Tibial nerve (tissue), 4 donors: ENCODE results near the gene ELMO1. TPM values are rescaled to one million over a fixed set of nuclear protein-coding genes. Genes with fewer than 3 reads are reported as not detected.

Experiments
- DNase-seq, 2 donors: peaks; one replicate each; pipeline ENCODE4 v3.0.0-alpha.2; 2019; ENCODE audit warnings: low spot score in 2 of 2
- H3K27ac ChIP-seq, 4 donors: fragments of 200-600 bp; sonication (generic) in 3 of 4; one replicate each; pipeline ENCODE4 v1.5.1; 2017 to 2019; ENCODE audit warnings: mild to moderate bottlenecking in 1 of 4
- H3K27me3 ChIP-seq, 2 donors: fragments of 200-600 bp; sonication (generic) in 1 of 2; one replicate each; pipeline versions ENCODE4 v1.5.1 to v1.6.0; 2017 to 2019
- H3K36me3 ChIP-seq, 3 donors: fragments of 200-600 bp; sonication (generic); one replicate each; pipeline ENCODE4 v1.5.1; 2018 to 2019
- H3K4me1 ChIP-seq, 4 donors: fragments of 200-600 bp; sonication (generic) in 3 of 4; one replicate each; pipeline ENCODE4 v1.5.1; 2017 to 2019
- H3K4me3 ChIP-seq, 4 donors: fragments of 200-600 bp; sonication (generic) in 3 of 4; one replicate each; pipeline ENCODE4 v1.5.1; 2017 to 2019; ENCODE audit warnings: mild to moderate bottlenecking in 1 of 4, moderate library complexity in 1 of 4
- H3K9me3 ChIP-seq, 4 donors: fragments of 200-600 bp; sonication (generic) in 3 of 4; one replicate each; pipeline ENCODE4 v1.5.1; 2017 to 2019
- CTCF ChIP-seq, 5 experiments: fragments of 200-600 bp in 3 of 5; fragments of 450-650 bp in 2 of 5; sonication (generic) in 3 of 5; IDR thresholded peaks; one replicate each; pipeline ENCODE4 v1.5.1; 2016 to 2019; ENCODE audit warnings: antibody characterized with exemption in 5 of 5, mild to moderate bottlenecking in 3 of 5, moderate library complexity in 2 of 5
- EP300 ChIP-seq, 2 donors: sonication (generic); formaldehyde crosslinking; IDR thresholded peaks; one replicate each; pipeline ENCODE4 v1.6.1; 2017; ENCODE audit warnings: antibody characterized with exemption in 2 of 2, mild to moderate bottlenecking in 1 of 2
- POLR2A ChIP-seq, 2 donors: fragments of 450-650 bp; IDR thresholded peaks; one replicate each; pipeline ENCODE4 v1.6.1; 2017; ENCODE audit warnings: antibody characterized with exemption in 2 of 2, mild to moderate bottlenecking in 2 of 2, moderate library complexity in 2 of 2
- WGBS, 2 donors: methylation state at CpG; one replicate each; pipeline ENCODE4 v1.1.5; 2018; 5-methylcytosine and 5-hydroxymethylcytosine counted together
- total RNA-seq, 4 donors: library from RNA; depleted of rRNA; stranded (reverse); fragments of >200 nt; gene quantifications; one replicate each; pipeline ENCODE4 v1.1.0, GENCODE V29; 2016

Gene ELMO1
- total RNA-seq, 4 donors from 2014 or later: 196 to 328 (median 268) TPM

- no peak for TF ChIP-seq POLR2A (IDR thresholded peaks at IDR 0.05)
- no peak for TF ChIP-seq EP300 (IDR thresholded peaks at IDR 0.05)
- TF ChIP-seq CTCF (IDR thresholded peaks at IDR 0.05): no peak
- Histone ChIP-seq H3K36me3 (peaks cover 0 to 2% (median 0%) of the 10 kb centered on the region in 3 donors), H3K9me3 (no peaks in the 10 kb centered on the region), H3K27ac (no peak overlapping the region), H3K4me1 (peaks cover 0 to 18% (median 0%) of the 10 kb centered on the region in 4 donors), H3K4me3 (no peak overlapping the region), H3K27me3 (no peaks in the 10 kb centered on the region)
- 84 to 88% methylated on average over 7 of the region's 7 CpGs for WGBS, 2 donors
- DNase-seq: no peak
Observed at GRCh38 chr7:37265876-37266275, 182.8 kb downstream of the ELMO1 start.

GRCh38 chr7:37265006-37265405 lies 183.7 kb downstream of the ELMO1 start:
- Histone ChIP-seq H3K9me3 (no peaks in the 10 kb centered on the region), H3K36me3 (no peaks in the 10 kb centered on the region), H3K27ac (no peak overlapping the region), H3K4me1 (peaks cover 0 to 21% (median 0%) of the 10 kb centered on the region in 4 donors), H3K4me3 (no peak overlapping the region), H3K27me3 (no peaks in the 10 kb centered on the region)
- TF ChIP-seq CTCF (IDR thresholded peaks at IDR 0.05) (no peak), POLR2A (IDR thresholded peaks at IDR 0.05) (no peak), EP300 (IDR thresholded peaks at IDR 0.05) (no peak)
- no peak for DNase-seq
- 65 to 84% methylated on average over 1 of the region's 1 CpG for WGBS, 2 donors

GRCh38 chr7:37262181-37262580 lies 186.5 kb downstream of the ELMO1 start:
- Histone ChIP-seq H3K4me1 (peaks cover 0 to 30% (median 0%) of the 10 kb centered on the region in 4 donors), H3K36me3 (peaks cover 0 to 10% (median 0%) of the 10 kb centered on the region in 3 donors), H3K4me3 (no peak overlapping the region), H3K27ac (no peak overlapping the region), H3K9me3 (no peaks in the 10 kb centered on the region), H3K27me3 (no peaks in the 10 kb centered on the region)
- TF ChIP-seq CTCF (IDR thresholded peaks at IDR 0.05): no peak
- TF ChIP-seq POLR2A (IDR thresholded peaks at IDR 0.05): no peak
- no peak for TF ChIP-seq EP300 (IDR thresholded peaks at IDR 0.05)
- 68 to 81% methylated on average over 1 of the region's 1 CpG for WGBS, 2 donors
- DNase-seq: no peak

GRCh38 chr7:37259319-37259821 lies 189.3 kb downstream of the ELMO1 start:
- H3K4me1 ChIP-seq: peaks cover 0 to 29% (median 0%) of the 10 kb centered on the region in 4 donors
- TF ChIP-seq POLR2A (IDR thresholded peaks at IDR 0.05) (no peak), CTCF (IDR thresholded peaks at IDR 0.05) (no peak), EP300 (IDR thresholded peaks at IDR 0.05) (no peak)
- H3K27me3 ChIP-seq: no peaks in the 10 kb centered on the region
- WGBS, 2 donors: 47 to 59% methylated on average over 11 of the region's 11 CpGs
- H3K4me3 ChIP-seq: no peak overlapping the region
- no peaks in the 10 kb centered on the region for H3K9me3 ChIP-seq
- H3K27ac ChIP-seq: no peak overlapping the region
- DNase-seq: no peak
- H3K36me3 ChIP-seq: peaks cover 0 to 33% (median 0%) of the 10 kb centered on the region in 3 donors

GRCh38 chr7:37256631-37257030 lies 192.0 kb downstream of the ELMO1 start:
- no peak for DNase-seq
- TF ChIP-seq EP300 (IDR thresholded peaks at IDR 0.05): no peak
- H3K27me3 ChIP-seq: no peaks in the 10 kb centered on the region
- H3K27ac ChIP-seq: no peak overlapping the region
- H3K36me3 ChIP-seq: peaks cover 0 to 52% (median 0%) of the 10 kb centered on the region in 3 donors
- H3K9me3 ChIP-seq: no peaks in the 10 kb centered on the region
- H3K4me3 ChIP-seq: no peak overlapping the region
- peaks cover 0 to 26% (median 0%) of the 10 kb centered on the region in 4 donors for H3K4me1 ChIP-seq
